ENCODE measurements around the gene SLC16A10. TPM values are rescaled to one million over a fixed set of nuclear protein-coding genes. Genes with fewer than 3 reads are reported as not detected.

The SLC16A10 gene
- total and polyA plus RNA-seq, 2 of the 13 experiments (the other 11 are each of a cell fraction or from before 2014, with no cell fraction given), result 8.2 to 20.1 TPM

DNA sequence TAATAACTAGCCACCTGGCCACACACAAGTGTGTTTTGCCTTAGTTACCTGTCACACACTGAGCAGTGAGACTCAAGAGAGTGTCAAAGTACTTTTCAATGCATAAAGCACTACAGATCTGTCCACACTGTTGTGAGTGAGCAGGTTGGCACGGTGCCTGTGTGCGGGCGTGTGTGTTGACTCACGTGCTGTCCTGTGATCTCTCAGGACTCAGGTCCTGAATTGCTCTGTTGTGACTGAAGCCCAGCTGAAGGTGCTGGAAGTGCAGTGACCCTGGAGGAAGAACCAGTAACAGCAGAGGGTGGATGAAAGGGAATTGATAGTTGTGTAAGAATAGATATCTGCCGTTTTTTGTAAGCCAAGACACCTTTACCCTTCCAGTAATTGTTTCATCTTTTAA, 18.3 kb downstream of the SLC16A10 start (continued):
- TF ChIP-seq, protein P1, sequence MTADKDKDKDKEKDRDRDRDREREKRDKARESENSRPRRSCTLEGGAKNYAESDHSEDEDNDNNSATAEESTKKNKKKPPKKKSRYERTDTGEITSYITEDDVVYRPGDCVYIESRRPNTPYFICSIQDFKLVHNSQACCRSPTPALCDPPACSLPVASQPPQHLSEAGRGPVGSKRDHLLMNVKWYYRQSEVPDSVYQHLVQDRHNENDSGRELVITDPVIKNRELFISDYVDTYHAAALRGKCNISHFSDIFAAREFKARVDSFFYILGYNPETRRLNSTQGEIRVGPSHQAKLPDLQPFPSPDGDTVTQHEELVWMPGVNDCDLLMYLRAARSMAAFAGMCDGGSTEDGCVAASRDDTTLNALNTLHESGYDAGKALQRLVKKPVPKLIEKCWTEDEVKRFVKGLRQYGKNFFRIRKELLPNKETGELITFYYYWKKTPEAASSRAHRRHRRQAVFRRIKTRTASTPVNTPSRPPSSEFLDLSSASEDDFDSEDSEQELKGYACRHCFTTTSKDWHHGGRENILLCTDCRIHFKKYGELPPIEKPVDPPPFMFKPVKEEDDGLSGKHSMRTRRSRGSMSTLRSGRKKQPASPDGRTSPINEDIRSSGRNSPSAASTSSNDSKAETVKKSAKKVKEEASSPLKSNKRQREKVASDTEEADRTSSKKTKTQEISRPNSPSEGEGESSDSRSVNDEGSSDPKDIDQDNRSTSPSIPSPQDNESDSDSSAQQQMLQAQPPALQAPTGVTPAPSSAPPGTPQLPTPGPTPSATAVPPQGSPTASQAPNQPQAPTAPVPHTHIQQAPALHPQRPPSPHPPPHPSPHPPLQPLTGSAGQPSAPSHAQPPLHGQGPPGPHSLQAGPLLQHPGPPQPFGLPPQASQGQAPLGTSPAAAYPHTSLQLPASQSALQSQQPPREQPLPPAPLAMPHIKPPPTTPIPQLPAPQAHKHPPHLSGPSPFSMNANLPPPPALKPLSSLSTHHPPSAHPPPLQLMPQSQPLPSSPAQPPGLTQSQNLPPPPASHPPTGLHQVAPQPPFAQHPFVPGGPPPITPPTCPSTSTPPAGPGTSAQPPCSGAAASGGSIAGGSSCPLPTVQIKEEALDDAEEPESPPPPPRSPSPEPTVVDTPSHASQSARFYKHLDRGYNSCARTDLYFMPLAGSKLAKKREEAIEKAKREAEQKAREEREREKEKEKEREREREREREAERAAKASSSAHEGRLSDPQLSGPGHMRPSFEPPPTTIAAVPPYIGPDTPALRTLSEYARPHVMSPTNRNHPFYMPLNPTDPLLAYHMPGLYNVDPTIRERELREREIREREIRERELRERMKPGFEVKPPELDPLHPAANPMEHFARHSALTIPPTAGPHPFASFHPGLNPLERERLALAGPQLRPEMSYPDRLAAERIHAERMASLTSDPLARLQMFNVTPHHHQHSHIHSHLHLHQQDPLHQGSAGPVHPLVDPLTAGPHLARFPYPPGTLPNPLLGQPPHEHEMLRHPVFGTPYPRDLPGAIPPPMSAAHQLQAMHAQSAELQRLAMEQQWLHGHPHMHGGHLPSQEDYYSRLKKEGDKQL (CRISPR knock-in tag; IDR thresholded peaks at IDR 0.05; ENCODE audit: low read depth), result peak; percentile 79; the same call in 1 of the 2 replicates
- TF ChIP-seq KLF16 (CRISPR knock-in tag; IDR thresholded peaks at IDR 0.05) (peak in 1 of 2 experiments; percentile 82; a peak in 2 of 4 replicates), SALL2 (CRISPR knock-in tag; IDR thresholded peaks at IDR 0.05) (no peak), RBM39 (IDR thresholded peaks at IDR 0.05; ENCODE audit: low read depth, low read length, poor library complexity, severe bottlenecking) (no peak), MEIS2 (CRISPR knock-in tag; IDR thresholded peaks at IDR 0.05) (peak; percentile 76; the same call in 1 of the 2 replicates), DPF2 (CRISPR knock-in tag; IDR thresholded peaks at IDR 0.05; ENCODE audit: borderline replicate concordance, low read depth) (peak; percentile 51; the same call in 1 of the 2 replicates), RFX1 (IDR thresholded peaks at IDR 0.05) (no peak), ZFY (CRISPR knock-in tag; IDR thresholded peaks at IDR 0.05) (no peak), ZNF343 (CRISPR knock-in tag; IDR thresholded peaks at IDR 0.05) (0 out of 2 replicates have a peak, but pooled peaks have one; percentile 62)
- TF ChIP-seq, protein P2, sequence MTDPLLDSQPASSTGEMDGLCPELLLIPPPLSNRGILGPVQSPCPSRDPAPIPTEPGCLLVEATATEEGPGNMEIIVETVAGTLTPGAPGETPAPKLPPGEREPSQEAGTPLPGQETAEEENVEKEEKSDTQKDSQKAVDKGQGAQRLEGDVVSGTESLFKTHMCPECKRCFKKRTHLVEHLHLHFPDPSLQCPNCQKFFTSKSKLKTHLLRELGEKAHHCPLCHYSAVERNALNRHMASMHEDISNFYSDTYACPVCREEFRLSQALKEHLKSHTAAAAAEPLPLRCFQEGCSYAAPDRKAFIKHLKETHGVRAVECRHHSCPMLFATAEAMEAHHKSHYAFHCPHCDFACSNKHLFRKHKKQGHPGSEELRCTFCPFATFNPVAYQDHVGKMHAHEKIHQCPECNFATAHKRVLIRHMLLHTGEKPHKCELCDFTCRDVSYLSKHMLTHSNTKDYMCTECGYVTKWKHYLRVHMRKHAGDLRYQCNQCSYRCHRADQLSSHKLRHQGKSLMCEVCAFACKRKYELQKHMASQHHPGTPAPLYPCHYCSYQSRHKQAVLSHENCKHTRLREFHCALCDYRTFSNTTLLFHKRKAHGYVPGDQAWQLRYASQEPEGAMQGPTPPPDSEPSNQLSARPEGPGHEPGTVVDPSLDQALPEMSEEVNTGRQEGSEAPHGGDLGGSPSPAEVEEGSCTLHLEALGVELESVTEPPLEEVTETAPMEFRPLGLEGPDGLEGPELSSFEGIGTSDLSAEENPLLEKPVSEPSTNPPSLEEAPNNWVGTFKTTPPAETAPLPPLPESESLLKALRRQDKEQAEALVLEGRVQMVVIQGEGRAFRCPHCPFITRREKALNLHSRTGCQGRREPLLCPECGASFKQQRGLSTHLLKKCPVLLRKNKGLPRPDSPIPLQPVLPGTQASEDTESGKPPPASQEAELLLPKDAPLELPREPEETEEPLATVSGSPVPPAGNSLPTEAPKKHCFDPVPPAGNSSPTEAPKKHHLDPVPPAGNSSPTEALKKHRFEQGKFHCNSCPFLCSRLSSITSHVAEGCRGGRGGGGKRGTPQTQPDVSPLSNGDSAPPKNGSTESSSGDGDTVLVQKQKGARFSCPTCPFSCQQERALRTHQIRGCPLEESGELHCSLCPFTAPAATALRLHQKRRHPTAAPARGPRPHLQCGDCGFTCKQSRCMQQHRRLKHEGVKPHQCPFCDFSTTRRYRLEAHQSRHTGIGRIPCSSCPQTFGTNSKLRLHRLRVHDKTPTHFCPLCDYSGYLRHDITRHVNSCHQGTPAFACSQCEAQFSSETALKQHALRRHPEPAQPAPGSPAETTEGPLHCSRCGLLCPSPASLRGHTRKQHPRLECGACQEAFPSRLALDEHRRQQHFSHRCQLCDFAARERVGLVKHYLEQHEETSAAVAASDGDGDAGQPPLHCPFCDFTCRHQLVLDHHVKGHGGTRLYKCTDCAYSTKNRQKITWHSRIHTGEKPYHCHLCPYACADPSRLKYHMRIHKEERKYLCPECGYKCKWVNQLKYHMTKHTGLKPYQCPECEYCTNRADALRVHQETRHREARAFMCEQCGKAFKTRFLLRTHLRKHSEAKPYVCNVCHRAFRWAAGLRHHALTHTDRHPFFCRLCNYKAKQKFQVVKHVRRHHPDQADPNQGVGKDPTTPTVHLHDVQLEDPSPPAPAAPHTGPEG (CRISPR knock-in tag; IDR thresholded peaks at IDR 0.05), result no peak
- TF ChIP-seq, protein P3, sequence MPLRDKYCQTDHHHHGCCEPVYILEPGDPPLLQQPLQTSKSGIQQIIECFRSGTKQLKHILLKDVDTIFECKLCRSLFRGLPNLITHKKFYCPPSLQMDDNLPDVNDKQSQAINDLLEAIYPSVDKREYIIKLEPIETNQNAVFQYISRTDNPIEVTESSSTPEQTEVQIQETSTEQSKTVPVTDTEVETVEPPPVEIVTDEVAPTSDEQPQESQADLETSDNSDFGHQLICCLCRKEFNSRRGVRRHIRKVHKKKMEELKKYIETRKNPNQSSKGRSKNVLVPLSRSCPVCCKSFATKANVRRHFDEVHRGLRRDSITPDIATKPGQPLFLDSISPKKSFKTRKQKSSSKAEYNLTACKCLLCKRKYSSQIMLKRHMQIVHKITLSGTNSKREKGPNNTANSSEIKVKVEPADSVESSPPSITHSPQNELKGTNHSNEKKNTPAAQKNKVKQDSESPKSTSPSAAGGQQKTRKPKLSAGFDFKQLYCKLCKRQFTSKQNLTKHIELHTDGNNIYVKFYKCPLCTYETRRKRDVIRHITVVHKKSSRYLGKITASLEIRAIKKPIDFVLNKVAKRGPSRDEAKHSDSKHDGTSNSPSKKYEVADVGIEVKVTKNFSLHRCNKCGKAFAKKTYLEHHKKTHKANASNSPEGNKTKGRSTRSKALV (CRISPR knock-in tag; IDR thresholded peaks at IDR 0.05), result no peak
- TF ChIP-seq, protein P4, sequence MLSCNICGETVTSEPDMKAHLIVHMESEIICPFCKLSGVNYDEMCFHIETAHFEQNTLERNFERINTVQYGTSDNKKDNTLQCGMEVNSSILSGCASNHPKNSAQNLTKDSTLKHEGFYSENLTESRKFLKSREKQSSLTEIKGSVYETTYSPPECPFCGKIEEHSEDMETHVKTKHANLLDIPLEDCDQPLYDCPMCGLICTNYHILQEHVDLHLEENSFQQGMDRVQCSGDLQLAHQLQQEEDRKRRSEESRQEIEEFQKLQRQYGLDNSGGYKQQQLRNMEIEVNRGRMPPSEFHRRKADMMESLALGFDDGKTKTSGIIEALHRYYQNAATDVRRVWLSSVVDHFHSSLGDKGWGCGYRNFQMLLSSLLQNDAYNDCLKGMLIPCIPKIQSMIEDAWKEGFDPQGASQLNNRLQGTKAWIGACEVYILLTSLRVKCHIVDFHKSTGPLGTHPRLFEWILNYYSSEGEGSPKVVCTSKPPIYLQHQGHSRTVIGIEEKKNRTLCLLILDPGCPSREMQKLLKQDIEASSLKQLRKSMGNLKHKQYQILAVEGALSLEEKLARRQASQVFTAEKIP (CRISPR knock-in tag; IDR thresholded peaks at IDR 0.05; ENCODE audit: borderline replicate concordance), result no peak
